ENCODE results near the gene IZUMO2.
"Not testable (repeated sequence)": the region's sequence is repeated elsewhere in the genome, so short reads cannot be mapped to it uniquely, and the experiment has no call there.

Gene IZUMO2

GRCh38 chr19:50134777-50135719, 28.0 kb downstream of the IZUMO2 start:
- DNase-seq, result not testable (repeated sequence)

GRCh38 chr19:50133518-50134492, 29.3 kb downstream of the IZUMO2 start:
- DNase-seq, result not testable (repeated sequence)

DNA sequence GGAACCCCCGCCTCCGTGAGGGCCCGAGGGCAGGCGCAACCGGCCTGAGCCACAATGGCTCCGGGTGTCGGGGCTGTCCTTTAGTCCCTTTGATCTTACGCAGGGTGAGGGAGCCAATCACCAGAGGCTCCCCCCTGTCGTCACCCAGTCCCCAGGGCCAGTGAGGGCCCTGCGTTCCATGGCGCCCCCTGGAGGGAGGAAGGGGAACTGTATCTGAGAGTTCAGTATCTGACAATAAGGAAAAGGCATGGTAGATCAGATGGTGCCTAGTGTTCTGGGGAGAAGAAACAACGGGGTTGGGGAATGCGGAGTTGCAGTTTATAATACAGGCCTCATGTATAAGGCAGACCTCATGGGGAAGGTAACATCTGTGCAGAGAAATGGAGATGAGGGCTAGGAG, 59.1 kb downstream of the IZUMO2 start:
- not testable (repeated sequence) for DNase-seq

GRCh38 chr19:50103405-50103804, 59.7 kb downstream of the IZUMO2 start:
- DNase-seq, result not testable (repeated sequence)

All from CD4-positive, alpha-beta T cell treated with Interleukin-4 for 1 hour (primary cell).